Measurements from ENCODE around the gene MSI2. TPM values are rescaled to one million over a fixed set of nuclear protein-coding genes. Genes with fewer than 3 reads are reported as not detected.

The MSI2 gene
- total and polyA plus RNA-seq, 2 experiments from 2014 or later: 18.9 to 41.8 TPM

DNA sequence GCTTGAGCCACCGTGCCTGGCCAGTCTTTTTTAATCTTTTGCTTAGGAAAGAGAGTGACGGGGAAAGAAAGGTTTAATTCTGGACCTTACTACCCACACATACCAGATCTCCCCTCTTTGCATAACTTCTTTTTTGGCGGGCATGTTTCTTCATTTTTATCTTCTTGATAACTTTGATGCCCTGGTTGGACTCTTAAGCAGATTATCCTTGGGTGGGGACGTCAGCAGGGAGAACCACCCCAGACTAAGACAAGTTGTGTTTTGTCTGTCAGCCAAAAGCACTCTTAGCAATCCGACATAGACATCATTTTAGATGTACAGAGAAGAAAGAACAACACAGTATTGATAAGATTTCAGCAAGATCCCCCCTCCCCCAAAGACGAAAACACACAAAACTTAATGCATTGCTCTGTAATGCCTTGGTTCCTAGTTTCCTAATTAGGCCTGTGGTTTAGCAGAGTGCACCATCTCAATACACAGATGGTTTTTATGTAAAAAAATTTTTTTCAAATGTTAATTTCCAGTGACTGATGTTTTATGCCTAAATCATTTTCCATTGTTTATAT, 99.9 kb downstream of the MSI2 start:
- H3K4me1 ChIP-seq (ENCODE audit: insufficient read depth): peaks cover 28% of the 10 kb centered on the region
- Mint-ChIP-seq H3K36me3 (ENCODE audit: low read depth) (peaks cover 7% of the 10 kb centered on the region; the same call in 1 of the 3 replicates), H3K4me1 (peaks cover 50% of the 10 kb centered on the region), H3K4me3 (no peak overlapping the region), H3K27ac (no peak overlapping the region), H3K27me3 (ENCODE audit: insufficient read depth, low read depth, poor library complexity) (peaks cover under 1% of the 10 kb centered on the region), H3K9me3 (no peaks in the 10 kb centered on the region)
- peaks cover 36% of the 10 kb centered on the region for H3K79me2 ChIP-seq (replicated peaks; ENCODE audit: insufficient read depth)
- H2AFZ ChIP-seq: no peak overlapping the region
- H3K27ac ChIP-seq (ENCODE audit: low read depth): no peak overlapping the region
- no peaks in the 10 kb centered on the region; the same call in 1 of the 2 replicates for H4K20me1 ChIP-seq (replicated peaks; ENCODE audit: insufficient read depth)
- TF ChIP-seq, protein P1, sequence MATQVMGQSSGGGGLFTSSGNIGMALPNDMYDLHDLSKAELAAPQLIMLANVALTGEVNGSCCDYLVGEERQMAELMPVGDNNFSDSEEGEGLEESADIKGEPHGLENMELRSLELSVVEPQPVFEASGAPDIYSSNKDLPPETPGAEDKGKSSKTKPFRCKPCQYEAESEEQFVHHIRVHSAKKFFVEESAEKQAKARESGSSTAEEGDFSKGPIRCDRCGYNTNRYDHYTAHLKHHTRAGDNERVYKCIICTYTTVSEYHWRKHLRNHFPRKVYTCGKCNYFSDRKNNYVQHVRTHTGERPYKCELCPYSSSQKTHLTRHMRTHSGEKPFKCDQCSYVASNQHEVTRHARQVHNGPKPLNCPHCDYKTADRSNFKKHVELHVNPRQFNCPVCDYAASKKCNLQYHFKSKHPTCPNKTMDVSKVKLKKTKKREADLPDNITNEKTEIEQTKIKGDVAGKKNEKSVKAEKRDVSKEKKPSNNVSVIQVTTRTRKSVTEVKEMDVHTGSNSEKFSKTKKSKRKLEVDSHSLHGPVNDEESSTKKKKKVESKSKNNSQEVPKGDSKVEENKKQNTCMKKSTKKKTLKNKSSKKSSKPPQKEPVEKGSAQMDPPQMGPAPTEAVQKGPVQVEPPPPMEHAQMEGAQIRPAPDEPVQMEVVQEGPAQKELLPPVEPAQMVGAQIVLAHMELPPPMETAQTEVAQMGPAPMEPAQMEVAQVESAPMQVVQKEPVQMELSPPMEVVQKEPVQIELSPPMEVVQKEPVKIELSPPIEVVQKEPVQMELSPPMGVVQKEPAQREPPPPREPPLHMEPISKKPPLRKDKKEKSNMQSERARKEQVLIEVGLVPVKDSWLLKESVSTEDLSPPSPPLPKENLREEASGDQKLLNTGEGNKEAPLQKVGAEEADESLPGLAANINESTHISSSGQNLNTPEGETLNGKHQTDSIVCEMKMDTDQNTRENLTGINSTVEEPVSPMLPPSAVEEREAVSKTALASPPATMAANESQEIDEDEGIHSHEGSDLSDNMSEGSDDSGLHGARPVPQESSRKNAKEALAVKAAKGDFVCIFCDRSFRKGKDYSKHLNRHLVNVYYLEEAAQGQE (IDR thresholded peaks at IDR 0.05; ENCODE audit: unreplicated experiment): no peak
- TF ChIP-seq JUNB (IDR thresholded peaks at IDR 0.05; ENCODE audit: unreplicated experiment) (no peak), CTCF (conservative IDR thresholded peaks at IDR 0.05; ENCODE audit: low read depth in 2 of 2) (no peak), NANOG (IDR thresholded peaks at IDR 0.05; ENCODE audit: borderline replicate concordance) (no peak), POLR2AphosphoS5 (IDR thresholded peaks at IDR 0.05; ENCODE audit: low read depth) (no peak), ZNF462 (CRISPR knock-in tag; IDR thresholded peaks at IDR 0.05) (no peak), ETS1 (IDR thresholded peaks at IDR 0.05) (no peak), STAT1 (IDR thresholded peaks at IDR 0.05; ENCODE audit: unreplicated experiment) (no peak), EZH2 (IDR thresholded peaks at IDR 0.05; ENCODE audit: low read depth, unreplicated experiment) (no peak), CREB1 (CRISPR knock-in tag; IDR thresholded peaks at IDR 0.05; ENCODE audit: low read depth) (no peak)
- H3K4me2 ChIP-seq: peak overlapping the region; percentile 16; the same call in 1 of the 2 replicates
- H3K27me3 ChIP-seq (ENCODE audit: insufficient read depth): no peaks in the 10 kb centered on the region
- ATAC-seq: no peak
- H3K36me3 ChIP-seq (ENCODE audit: insufficient read depth): no peaks in the 10 kb centered on the region
- no peaks in the 10 kb centered on the region for H3F3A ChIP-seq (replicated peaks; ENCODE audit: low read depth)
- H3K4me3 ChIP-seq: no peak overlapping the region
- peaks cover 16% of the 10 kb centered on the region; the same call in 1 of the 2 replicates for H3K9me2 ChIP-seq (ENCODE audit: insufficient read depth)
- no peak for DNase-seq (ENCODE audit: low spot score)

Measured in GM23338 (cell line).